Mammary epithelial cell (primary cell): ENCODE results near the gene LSAMP.

Source experiments
- CTCF ChIP-seq, 2 donors: IDR thresholded peaks in 1 of 2; conservative IDR thresholded peaks in 1 of 2; 2 replicates each; pipeline ENCODE4 v1.5.1; 2011 to 2012; ENCODE audit warnings: inconsistent platforms in 2 of 2, low read length in 2 of 2, mild to moderate bottlenecking in 2 of 2, control low read depth in 1 of 2, low read depth in 1 of 2; ENCODE audit not compliant: insufficient read depth in 1 of 2; ENCODE audit errors: extremely low read depth in 1 of 2
- EZH2 ChIP-seq: IDR thresholded peaks from 2 replicates; pipeline ENCODE4 v1.6.1; 2012; ENCODE audit warnings: low read length, inconsistent platforms, borderline replicate concordance

GRCh38 chr3:116141724-116142123 is 303.6 kb downstream of the LSAMP start:
- no peak for TF ChIP-seq CTCF (conservative IDR thresholded peaks at IDR 0.05 in 1 of 2, IDR thresholded peaks at IDR 0.05 in 1 of 2; ENCODE audit: extremely low read depth in 1 of 2, insufficient read depth in 1 of 2, low read depth in 1 of 2, low read length in 2 of 2)
- no peak for TF ChIP-seq EZH2
